ENCODE measurements around the gene RIMS1. TPM values are rescaled to one million over a fixed set of nuclear protein-coding genes. Genes with fewer than 3 reads are reported as not detected.

The RIMS1 gene
- total and polyA plus RNA-seq, 4 donors = 0.09 to 0.17 TPM; not detected in 2

DNA sequence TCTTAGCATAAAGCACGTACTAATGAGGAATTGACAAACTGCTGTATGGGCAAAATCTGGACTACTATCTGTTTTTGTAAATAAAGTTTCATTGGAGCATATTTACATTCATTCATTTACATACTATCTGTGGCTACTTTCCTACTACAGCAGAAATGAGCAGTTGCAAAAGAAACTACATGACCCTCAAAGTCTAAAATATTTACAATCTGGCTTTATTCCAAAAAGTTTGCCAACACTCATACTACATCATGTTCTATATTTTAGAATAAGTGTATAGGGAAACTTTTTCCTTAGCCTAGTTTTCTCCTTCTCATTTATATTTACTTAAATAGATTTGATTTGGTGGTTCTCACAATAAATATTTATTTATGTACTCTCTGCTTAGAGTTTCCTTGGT is 208.2 kb downstream of the RIMS1 start (continued):
- TF ChIP-seq EGR1 (IDR thresholded peaks at IDR 0.05; ENCODE audit: low read depth in 2 of 2) = no peak
- no peak for TF ChIP-seq HNF4G (IDR thresholded peaks at IDR 0.05)
- TF ChIP-seq ZBTB33 (IDR thresholded peaks at IDR 0.05) = no peak

DNA sequence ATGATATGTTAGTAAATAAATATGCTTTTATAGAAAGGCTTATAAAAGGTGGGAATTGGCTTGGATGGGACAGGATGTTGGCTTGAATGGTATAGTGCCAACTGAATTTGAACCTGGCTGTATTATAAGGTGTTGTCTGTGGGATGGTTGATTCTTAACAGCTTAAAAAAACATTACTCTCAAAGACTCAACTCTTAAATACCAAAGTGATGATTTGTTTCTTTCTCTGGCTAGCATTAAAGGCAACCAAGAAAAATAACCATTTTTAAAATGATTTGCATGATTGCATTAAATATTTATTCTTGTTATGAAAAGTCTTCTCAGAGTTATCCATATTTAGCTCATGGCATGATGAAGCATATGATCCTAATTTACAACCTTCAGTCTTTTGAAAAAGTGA is 216.2 kb downstream of the RIMS1 start:
- no peaks in the 10 kb centered on the region for H3K36me3 ChIP-seq (ENCODE audit: control insufficient read depth in 4 of 4, insufficient read depth in 3 of 4, low read depth in 1 of 4, low read length in 3 of 4)
- no peaks in the 10 kb centered on the region for H3K9me3 ChIP-seq (ENCODE audit: control insufficient read depth in 4 of 4, low read length in 3 of 4)
- no peak for DNase-seq (ENCODE audit: low spot score)
- H3K27me3 ChIP-seq (ENCODE audit: control insufficient read depth in 4 of 4, insufficient read depth in 4 of 4, low read length in 3 of 4) = no peaks in the 10 kb centered on the region
- H3K4me3 ChIP-seq (ENCODE audit: low read depth in 1 of 3, low read length in 3 of 3) = no peak overlapping the region
- H3K27ac ChIP-seq (ENCODE audit: low read depth in 1 of 2, low read length in 2 of 2) = no peak overlapping the region
- no peaks in the 10 kb centered on the region for H3K4me1 ChIP-seq (ENCODE audit: control insufficient read depth in 4 of 4, insufficient read depth in 4 of 4, low read length in 3 of 4)
- no peak overlapping the region for H3K9ac ChIP-seq (ENCODE audit: low read depth in 1 of 2, low read length in 2 of 2)
- TF ChIP-seq SP1 (IDR thresholded peaks at IDR 0.05) = no peak
- TF ChIP-seq NR2F2 (IDR thresholded peaks at IDR 0.05) = no peak
- no peak for TF ChIP-seq HNF4A (conservative IDR thresholded peaks at IDR 0.05)
- TF ChIP-seq ZBTB33 (IDR thresholded peaks at IDR 0.05) = no peak
- no peak for TF ChIP-seq RXRA (IDR thresholded peaks at IDR 0.05)
- TF ChIP-seq JUND (IDR thresholded peaks at IDR 0.05) = no peak
- TF ChIP-seq GABPA (IDR thresholded peaks at IDR 0.05 in 1 of 2, conservative IDR thresholded peaks at IDR 0.05 in 1 of 2) = no peak
- TF ChIP-seq MAX (IDR thresholded peaks at IDR 0.05) = no peak
- TF ChIP-seq RAD21 (IDR thresholded peaks at IDR 0.05) = no peak
- no peak for TF ChIP-seq FOXA1 (IDR thresholded peaks at IDR 0.05)
- TF ChIP-seq TAF1 (conservative IDR thresholded peaks at IDR 0.05) = no peak
- no peak for TF ChIP-seq YY1 (IDR thresholded peaks at IDR 0.05)
- no peak for TF ChIP-seq HNF4G (IDR thresholded peaks at IDR 0.05)
- no peak for TF ChIP-seq ATF3 (IDR thresholded peaks at IDR 0.05)
- TF ChIP-seq, protein P1, sequence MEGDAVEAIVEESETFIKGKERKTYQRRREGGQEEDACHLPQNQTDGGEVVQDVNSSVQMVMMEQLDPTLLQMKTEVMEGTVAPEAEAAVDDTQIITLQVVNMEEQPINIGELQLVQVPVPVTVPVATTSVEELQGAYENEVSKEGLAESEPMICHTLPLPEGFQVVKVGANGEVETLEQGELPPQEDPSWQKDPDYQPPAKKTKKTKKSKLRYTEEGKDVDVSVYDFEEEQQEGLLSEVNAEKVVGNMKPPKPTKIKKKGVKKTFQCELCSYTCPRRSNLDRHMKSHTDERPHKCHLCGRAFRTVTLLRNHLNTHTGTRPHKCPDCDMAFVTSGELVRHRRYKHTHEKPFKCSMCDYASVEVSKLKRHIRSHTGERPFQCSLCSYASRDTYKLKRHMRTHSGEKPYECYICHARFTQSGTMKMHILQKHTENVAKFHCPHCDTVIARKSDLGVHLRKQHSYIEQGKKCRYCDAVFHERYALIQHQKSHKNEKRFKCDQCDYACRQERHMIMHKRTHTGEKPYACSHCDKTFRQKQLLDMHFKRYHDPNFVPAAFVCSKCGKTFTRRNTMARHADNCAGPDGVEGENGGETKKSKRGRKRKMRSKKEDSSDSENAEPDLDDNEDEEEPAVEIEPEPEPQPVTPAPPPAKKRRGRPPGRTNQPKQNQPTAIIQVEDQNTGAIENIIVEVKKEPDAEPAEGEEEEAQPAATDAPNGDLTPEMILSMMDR (IDR thresholded peaks at IDR 0.05; ENCODE audit: low read depth, low read length, missing input control) = no peak
- no peak for TF ChIP-seq EGR1 (IDR thresholded peaks at IDR 0.05; ENCODE audit: low read depth in 2 of 2)
- no peak for TF ChIP-seq FOXA2 (IDR thresholded peaks at IDR 0.05)
- TF ChIP-seq, protein P2, sequence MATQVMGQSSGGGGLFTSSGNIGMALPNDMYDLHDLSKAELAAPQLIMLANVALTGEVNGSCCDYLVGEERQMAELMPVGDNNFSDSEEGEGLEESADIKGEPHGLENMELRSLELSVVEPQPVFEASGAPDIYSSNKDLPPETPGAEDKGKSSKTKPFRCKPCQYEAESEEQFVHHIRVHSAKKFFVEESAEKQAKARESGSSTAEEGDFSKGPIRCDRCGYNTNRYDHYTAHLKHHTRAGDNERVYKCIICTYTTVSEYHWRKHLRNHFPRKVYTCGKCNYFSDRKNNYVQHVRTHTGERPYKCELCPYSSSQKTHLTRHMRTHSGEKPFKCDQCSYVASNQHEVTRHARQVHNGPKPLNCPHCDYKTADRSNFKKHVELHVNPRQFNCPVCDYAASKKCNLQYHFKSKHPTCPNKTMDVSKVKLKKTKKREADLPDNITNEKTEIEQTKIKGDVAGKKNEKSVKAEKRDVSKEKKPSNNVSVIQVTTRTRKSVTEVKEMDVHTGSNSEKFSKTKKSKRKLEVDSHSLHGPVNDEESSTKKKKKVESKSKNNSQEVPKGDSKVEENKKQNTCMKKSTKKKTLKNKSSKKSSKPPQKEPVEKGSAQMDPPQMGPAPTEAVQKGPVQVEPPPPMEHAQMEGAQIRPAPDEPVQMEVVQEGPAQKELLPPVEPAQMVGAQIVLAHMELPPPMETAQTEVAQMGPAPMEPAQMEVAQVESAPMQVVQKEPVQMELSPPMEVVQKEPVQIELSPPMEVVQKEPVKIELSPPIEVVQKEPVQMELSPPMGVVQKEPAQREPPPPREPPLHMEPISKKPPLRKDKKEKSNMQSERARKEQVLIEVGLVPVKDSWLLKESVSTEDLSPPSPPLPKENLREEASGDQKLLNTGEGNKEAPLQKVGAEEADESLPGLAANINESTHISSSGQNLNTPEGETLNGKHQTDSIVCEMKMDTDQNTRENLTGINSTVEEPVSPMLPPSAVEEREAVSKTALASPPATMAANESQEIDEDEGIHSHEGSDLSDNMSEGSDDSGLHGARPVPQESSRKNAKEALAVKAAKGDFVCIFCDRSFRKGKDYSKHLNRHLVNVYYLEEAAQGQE (IDR thresholded peaks at IDR 0.05) = no peak

Measured in liver (tissue), 9 donors.